ENCODE data around the gene CCNI. TPM values are rescaled to one million over a fixed set of nuclear protein-coding genes. Genes with fewer than 3 reads are reported as not detected.
A peak's percentile ranks its signal among the peaks of the same experiment; 100 is the strongest.

Gene CCNI
- total RNA-seq, 1 donor from 2014 or later = 303 TPM

- no peak overlapping the region for H3K27ac Mint-ChIP-seq (ENCODE audit: unreplicated experiment)
Observed at GRCh38 chr4:77026322-77026704, 49.5 kb downstream of the CCNI start.

GRCh38 chr4:77025643-77026321 is 50.0 kb downstream of the CCNI start:
- no peak overlapping the region for H3K4me3 Mint-ChIP-seq (ENCODE audit: unreplicated experiment)
- no peaks in the 10 kb centered on the region for H3K9me3 Mint-ChIP-seq (ENCODE audit: unreplicated experiment)
- peaks cover 60% of the 10 kb centered on the region for H3K36me3 Mint-ChIP-seq (ENCODE audit: low read depth, unreplicated experiment)
- H3K4me1 Mint-ChIP-seq (ENCODE audit: unreplicated experiment) = peaks cover 25% of the 10 kb centered on the region
- no peaks in the 10 kb centered on the region for H3K27me3 Mint-ChIP-seq (ENCODE audit: unreplicated experiment)
- TF ChIP-seq CTCF (IDR thresholded peaks at IDR 0.05; ENCODE audit: unreplicated experiment) = no peak
- no peak overlapping the region for H3K27ac Mint-ChIP-seq (ENCODE audit: unreplicated experiment)
- no peak for DNase-seq (ENCODE audit: low spot score)

More at GRCh38 chr4:77026322-77026704, 49.5 kb downstream of the CCNI start:
- Mint-ChIP-seq H3K4me1 (ENCODE audit: unreplicated experiment) (peaks cover 21% of the 10 kb centered on the region), H3K4me3 (ENCODE audit: unreplicated experiment) (no peak overlapping the region), H3K36me3 (ENCODE audit: low read depth, unreplicated experiment) (peaks cover 58% of the 10 kb centered on the region), H3K9me3 (ENCODE audit: unreplicated experiment) (no peaks in the 10 kb centered on the region), H3K27me3 (ENCODE audit: unreplicated experiment) (no peaks in the 10 kb centered on the region)
- no peak for TF ChIP-seq CTCF (IDR thresholded peaks at IDR 0.05; ENCODE audit: unreplicated experiment)
- no peak for DNase-seq (ENCODE audit: low spot score)

- no peak overlapping the region for H3K27ac Mint-ChIP-seq (ENCODE audit: unreplicated experiment)
- H3K9me3 Mint-ChIP-seq (ENCODE audit: unreplicated experiment) = no peaks in the 10 kb centered on the region
- peaks cover 25% of the 10 kb centered on the region for H3K4me1 Mint-ChIP-seq (ENCODE audit: unreplicated experiment)
- DNase-seq (ENCODE audit: low spot score) = no peak
- H3K4me3 Mint-ChIP-seq (ENCODE audit: unreplicated experiment) = no peak overlapping the region
- peaks cover 71% of the 10 kb centered on the region for H3K36me3 Mint-ChIP-seq (ENCODE audit: low read depth, unreplicated experiment)
- H3K27me3 Mint-ChIP-seq (ENCODE audit: unreplicated experiment) = no peaks in the 10 kb centered on the region
- no peak for TF ChIP-seq CTCF (IDR thresholded peaks at IDR 0.05; ENCODE audit: unreplicated experiment)
Observed at GRCh38 chr4:77023920-77024319, 51.9 kb downstream of the CCNI start.

GRCh38 chr4:77022560-77023179 is 53.1 kb downstream of the CCNI start:
- Mint-ChIP-seq H3K4me1 (ENCODE audit: unreplicated experiment) (peaks cover 25% of the 10 kb centered on the region), H3K36me3 (ENCODE audit: low read depth, unreplicated experiment) (peaks cover 64% of the 10 kb centered on the region), H3K9me3 (ENCODE audit: unreplicated experiment) (no peaks in the 10 kb centered on the region), H3K4me3 (ENCODE audit: unreplicated experiment) (peak overlapping the region; percentile 45), H3K27ac (ENCODE audit: unreplicated experiment) (peak overlapping the region; percentile 85), H3K27me3 (ENCODE audit: unreplicated experiment) (no peaks in the 10 kb centered on the region)
- no peak for TF ChIP-seq CTCF (IDR thresholded peaks at IDR 0.05; ENCODE audit: unreplicated experiment)
- DNase-seq (ENCODE audit: low spot score) = peak; percentile 56

GRCh38 chr4:77021614-77022089 is 54.1 kb downstream of the CCNI start:
- Mint-ChIP-seq H3K9me3 (ENCODE audit: unreplicated experiment) (no peaks in the 10 kb centered on the region), H3K4me3 (ENCODE audit: unreplicated experiment) (no peak overlapping the region), H3K4me1 (ENCODE audit: unreplicated experiment) (peaks cover 25% of the 10 kb centered on the region), H3K36me3 (ENCODE audit: low read depth, unreplicated experiment) (peaks cover 56% of the 10 kb centered on the region), H3K27ac (ENCODE audit: unreplicated experiment) (peak overlapping the region; percentile 85), H3K27me3 (ENCODE audit: unreplicated experiment) (no peaks in the 10 kb centered on the region)
- no peak for TF ChIP-seq CTCF (IDR thresholded peaks at IDR 0.05; ENCODE audit: unreplicated experiment)
- no peak for DNase-seq (ENCODE audit: low spot score)
